Measurements from ENCODE around the gene NCAPD2. TPM values are rescaled to one million over a fixed set of nuclear protein-coding genes. Genes with fewer than 3 reads are reported as not detected.

Gene NCAPD2
- total and polyA plus RNA-seq, 2 of the 4 experiments (the other 2 are of a cell fraction) = 35.6 to 57.9 TPM

- TF ChIP-seq USF2 (IDR thresholded peaks at IDR 0.05; ENCODE audit: low read depth, low read length) = peak; percentile 19; the same call in 1 of the 2 replicates
- peak; percentile 94 for TF ChIP-seq MAZ (IDR thresholded peaks at IDR 0.05; ENCODE audit: borderline replicate concordance, low read depth, low read length)
- TF ChIP-seq CTCF (conservative IDR thresholded peaks at IDR 0.05; ENCODE audit: low read depth, low read length) = no peak
- no peak for TF ChIP-seq RAD21 (IDR thresholded peaks at IDR 0.05; ENCODE audit: low read length)
- peak; percentile 92 for TF ChIP-seq MXI1 (IDR thresholded peaks at IDR 0.05; ENCODE audit: borderline replicate concordance, low read depth, low read length)
- TF ChIP-seq MAFK (IDR thresholded peaks at IDR 0.05; ENCODE audit: low read depth, low read length) = no peak
- TF ChIP-seq CEBPB (IDR thresholded peaks at IDR 0.05; ENCODE audit: low read depth, low read length) = peak; percentile 31; the same call in 1 of the 2 replicates
These were observed at the start of gene NCAPD2 (continued) for GRCh38 chr12:6493497-6494257.
